Testis (tissue), 3 donors: Measurements from ENCODE around the gene WFIKKN1. TPM values are rescaled to one million over a fixed set of nuclear protein-coding genes. Genes with fewer than 3 reads are reported as not detected.

ENCODE experiments used
- DNase-seq: peaks from one replicate; pipeline ENCODE4 v3.0.0-alpha.2; 2019
- H3K27ac ChIP-seq, 2 donors: fragments of 200-600 bp; sonication (generic); one replicate each; pipeline ENCODE4 v1.5.1; 2019
- H3K27me3 ChIP-seq: fragments of 200-600 bp; sonication (generic); one replicate; pipeline ENCODE4 v1.5.1; 2019
- H3K36me3 ChIP-seq: fragments of 200-600 bp; sonication (generic); one replicate; pipeline ENCODE4 v1.5.1; 2017; ENCODE audit warnings: low read depth; ENCODE audit errors: missing control alignments
- H3K4me1 ChIP-seq: fragments of 200-600 bp; sonication (generic); one replicate; pipeline ENCODE4 v1.5.1; 2019
- H3K4me3 ChIP-seq, 2 donors: fragments of 200-600 bp; sonication (generic); one replicate each; pipeline ENCODE4 v1.5.1; 2017 to 2019
- H3K9me3 ChIP-seq: fragments of 200-600 bp; sonication (generic); one replicate; pipeline ENCODE4 v1.5.1; 2017
- POLR2A ChIP-seq: fragments of 450-650 bp; IDR thresholded peaks from one replicate; pipeline ENCODE4 v1.6.1; 2017; ENCODE audit warnings: antibody characterized with exemption, mild to moderate bottlenecking, moderate library complexity
- WGBS, 2 donors: methylation state at CpG; one replicate each; pipeline ENCODE4 v1.1.5; 2018; 5-methylcytosine and 5-hydroxymethylcytosine counted together
- intact Hi-C: fragments of 100-400 bp; cut with DNase I; formaldehyde crosslinking; loops from one replicate; pipeline ENCODE4 v1.15.1; 2023; ENCODE audit warnings: low total_unique reads
- polyA plus RNA-seq: library from polyadenylated mRNA; stranded (reverse); fragments of 350-450 nt; fragmentation: Illumina TruSeq; extraction: RNeasy Lipid Tissue Mini Kit (QIAGEN cat#74804); gene quantifications from one replicate; pipeline ENCODE4 v1.2.3, GENCODE V29; 2014; ENCODE audit warnings: low read depth, low replicate concordance; ENCODE audit not compliant: insufficient read depth
- total RNA-seq, 2 donors: library from RNA; depleted of rRNA; stranded (reverse); fragments of >200 nt; gene quantifications; one replicate each; pipeline ENCODE4 v1.2.3, GENCODE V29; 2016
- TF ChIP-seq, protein P1 (sequence below), 3 experiments: fragments of 450-650 bp in 2 of 3; fragments of 200-600 bp in 1 of 3; sonication (generic) in 1 of 3; IDR thresholded peaks; one replicate each; pipeline ENCODE4 v1.5.1; 2016 to 2019; ENCODE audit warnings: antibody characterized with exemption in 3 of 3, mild to moderate bottlenecking in 2 of 3, moderate library complexity in 1 of 3

The WFIKKN1 gene
- total and polyA plus RNA-seq, 3 donors from 2014 or later: 1.1 to 10.5 (median 3.5) TPM

DNA sequence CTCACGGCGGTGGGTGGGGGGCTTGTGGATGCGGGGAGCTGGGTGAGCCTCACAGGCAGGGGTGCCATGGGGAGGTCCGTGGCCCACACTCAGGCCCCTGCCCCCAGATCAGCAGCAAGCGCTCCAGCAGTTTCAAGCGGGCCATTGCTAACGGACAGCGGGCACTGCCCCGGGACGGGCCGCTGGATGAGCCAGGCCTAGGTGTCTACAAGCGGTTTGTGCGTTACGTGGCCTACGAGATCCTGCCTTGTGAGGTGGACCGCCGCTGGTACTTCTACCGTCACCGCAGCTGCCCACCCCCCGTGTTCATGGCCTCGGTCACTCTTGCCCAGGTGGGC lies 45.7 kb downstream of the WFIKKN1 start:
- TF ChIP-seq, protein P1, sequence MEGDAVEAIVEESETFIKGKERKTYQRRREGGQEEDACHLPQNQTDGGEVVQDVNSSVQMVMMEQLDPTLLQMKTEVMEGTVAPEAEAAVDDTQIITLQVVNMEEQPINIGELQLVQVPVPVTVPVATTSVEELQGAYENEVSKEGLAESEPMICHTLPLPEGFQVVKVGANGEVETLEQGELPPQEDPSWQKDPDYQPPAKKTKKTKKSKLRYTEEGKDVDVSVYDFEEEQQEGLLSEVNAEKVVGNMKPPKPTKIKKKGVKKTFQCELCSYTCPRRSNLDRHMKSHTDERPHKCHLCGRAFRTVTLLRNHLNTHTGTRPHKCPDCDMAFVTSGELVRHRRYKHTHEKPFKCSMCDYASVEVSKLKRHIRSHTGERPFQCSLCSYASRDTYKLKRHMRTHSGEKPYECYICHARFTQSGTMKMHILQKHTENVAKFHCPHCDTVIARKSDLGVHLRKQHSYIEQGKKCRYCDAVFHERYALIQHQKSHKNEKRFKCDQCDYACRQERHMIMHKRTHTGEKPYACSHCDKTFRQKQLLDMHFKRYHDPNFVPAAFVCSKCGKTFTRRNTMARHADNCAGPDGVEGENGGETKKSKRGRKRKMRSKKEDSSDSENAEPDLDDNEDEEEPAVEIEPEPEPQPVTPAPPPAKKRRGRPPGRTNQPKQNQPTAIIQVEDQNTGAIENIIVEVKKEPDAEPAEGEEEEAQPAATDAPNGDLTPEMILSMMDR (IDR thresholded peaks at IDR 0.05): no peak
- no peak for TF ChIP-seq POLR2A

DNA sequence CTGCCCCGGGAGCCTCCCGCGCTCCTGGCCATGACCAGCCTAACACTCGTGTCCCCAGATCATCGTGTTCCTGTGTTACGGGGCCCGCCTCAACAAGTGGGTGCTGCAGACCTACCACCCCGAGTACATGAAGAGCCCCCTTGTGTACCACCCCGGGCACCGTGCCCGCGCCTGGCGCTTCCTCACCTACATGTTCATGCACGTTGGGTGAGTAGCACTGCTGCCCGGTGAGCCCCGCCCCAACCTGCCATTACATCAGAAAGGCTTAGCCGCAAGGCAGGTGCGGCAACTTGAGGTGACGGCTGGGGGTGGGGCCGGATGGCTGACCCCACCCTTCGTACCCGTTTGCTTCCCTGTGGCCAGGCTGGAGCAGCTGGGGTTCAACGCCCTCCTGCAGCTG lies 46.1 kb downstream of the WFIKKN1 start:
- H3K9me3 ChIP-seq: no peaks in the 10 kb centered on the region
- H3K27ac ChIP-seq: no peak overlapping the region
- TF ChIP-seq, protein P1 (IDR thresholded peaks at IDR 0.05): no peak
- no peak for TF ChIP-seq POLR2A
- intact Hi-C loops: no loop called here
- no peaks in the 10 kb centered on the region for H3K27me3 ChIP-seq
- H3K36me3 ChIP-seq: no peaks in the 10 kb centered on the region
- peaks cover 38% of the 10 kb centered on the region for H3K4me1 ChIP-seq
- WGBS, 2 donors: 87 to 90% methylated on average over 14 to 23 of the region's 23 CpGs
- no peak for DNase-seq
- no peak overlapping the region for H3K4me3 ChIP-seq

More for the DNA sequence above, 45.7 kb downstream of the WFIKKN1 start:
- H3K4me1 ChIP-seq: peaks cover 34% of the 10 kb centered on the region
- H3K4me3 ChIP-seq: no peak overlapping the region
- no peak overlapping the region for H3K27ac ChIP-seq
- 87 to 94% methylated on average over 10 to 21 of the region's 21 CpGs for WGBS, 2 donors
- no peaks in the 10 kb centered on the region for H3K36me3 ChIP-seq
- H3K9me3 ChIP-seq: no peaks in the 10 kb centered on the region
- intact Hi-C loops: no loop called here
- no peak for DNase-seq
- H3K27me3 ChIP-seq: no peaks in the 10 kb centered on the region

- Histone ChIP-seq H3K27ac (no peak overlapping the region), H3K36me3 (no peaks in the 10 kb centered on the region), H3K9me3 (no peaks in the 10 kb centered on the region), H3K4me3 (no peak overlapping the region), H3K4me1 (peaks cover 38% of the 10 kb centered on the region), H3K27me3 (no peaks in the 10 kb centered on the region)
- no peak for DNase-seq
- intact Hi-C loops: no loop called here
- TF ChIP-seq, protein P1 (IDR thresholded peaks at IDR 0.05): no peak
- no peak for TF ChIP-seq POLR2A
- 80 to 87% methylated on average over 18 to 57 of the region's 57 CpGs for WGBS, 2 donors
These were observed 46.8 kb downstream of the WFIKKN1 start for GRCh38 chr16:677316-678190.

DNA sequence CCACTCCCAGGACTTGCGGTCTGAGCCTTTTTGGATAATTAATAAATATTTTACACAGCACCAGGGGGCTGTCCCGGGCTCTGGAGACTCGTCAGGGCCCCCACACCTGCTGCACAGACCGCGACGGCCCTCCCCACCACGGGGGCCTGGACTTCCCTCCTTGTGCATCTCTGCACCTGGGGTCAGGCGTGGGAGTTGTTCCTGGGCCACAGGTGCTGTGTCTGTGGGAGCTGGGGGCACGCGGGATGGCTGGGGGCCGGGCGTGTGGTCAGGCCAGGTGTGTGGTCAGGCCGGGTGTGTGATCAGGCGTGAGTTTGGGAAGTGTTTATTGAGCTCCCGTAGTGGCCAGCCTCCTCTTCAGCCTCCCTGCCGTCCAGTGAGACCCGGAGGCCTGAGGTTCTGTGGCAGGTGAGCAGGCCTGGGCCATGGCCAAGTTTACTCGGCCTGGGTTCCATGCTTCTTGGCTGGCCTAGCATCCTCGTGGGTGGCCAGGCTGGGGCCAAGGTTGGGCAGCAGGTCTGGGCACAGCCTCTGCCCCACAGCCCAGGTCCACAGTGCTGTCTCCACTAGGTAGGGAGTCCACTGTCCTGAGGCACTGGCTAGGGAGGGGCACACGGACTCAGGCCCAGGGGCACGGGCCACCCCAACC lies 47.5 kb downstream of the WFIKKN1 start:
- DNase-seq: no peak
- Histone ChIP-seq H3K36me3 (no peaks in the 10 kb centered on the region), H3K4me1 (peaks cover 41% of the 10 kb centered on the region), H3K4me3 (no peak overlapping the region), H3K9me3 (no peaks in the 10 kb centered on the region), H3K27ac (peak overlapping the region in 1 of 2 donors; percentile 86), H3K27me3 (no peaks in the 10 kb centered on the region)
- 81 to 82% methylated on average over 14 to 21 of the region's 21 CpGs for whole genome bisulfite sequencing, 2 donors
- no peak for TF ChIP-seq POLR2A
- TF ChIP-seq, protein P1 (IDR thresholded peaks at IDR 0.05): no peak
- intact Hi-C loops: no loop called here
